Calu3 (cell line): ENCODE data around the gene TSPAN15. TPM values are rescaled to one million over a fixed set of nuclear protein-coding genes. Genes with fewer than 3 reads are reported as not detected.

Experiments
- BruUV-seq: library from RNA; stranded (reverse); fragments of 400-500 nt; replicated peaks from 2 replicates; lab custom pipeline; 2021; lab: Mats Ljungman, UMichigan
- CTCF ChIA-PET: fragments of 300-600 bp; sonication (Branson Sonifier 250); formaldehyde crosslinking; loops from one replicate; lab custom pipeline; 2022; ENCODE audit warnings: antibody characterized with exemption; lab: Charles Lee
- DNase-seq: peaks from one replicate; pipeline ENCODE4 v3.0.0; 2022
- H3K27ac Mint-ChIP-seq: one replicate; pipeline ENCODE4 v1.8.0; 2022; ENCODE audit warnings: mixed read lengths; ENCODE audit not compliant: unreplicated experiment
- H3K27me3 Mint-ChIP-seq: one replicate; pipeline ENCODE4 v1.8.0; 2022; ENCODE audit warnings: mixed read lengths; ENCODE audit not compliant: unreplicated experiment
- H3K36me3 Mint-ChIP-seq: one replicate; pipeline ENCODE4 v1.8.0; 2022; ENCODE audit warnings: mild to moderate bottlenecking, moderate library complexity, mixed read lengths; ENCODE audit not compliant: insufficient read depth, unreplicated experiment
- H3K4me1 Mint-ChIP-seq: one replicate; pipeline ENCODE4 v1.8.0; 2022; ENCODE audit warnings: mild to moderate bottlenecking, low read depth, mixed read lengths; ENCODE audit not compliant: unreplicated experiment
- H3K4me3 Mint-ChIP-seq: one replicate; pipeline ENCODE4 v1.8.0; 2022; ENCODE audit warnings: mild to moderate bottlenecking, low read depth, moderate library complexity, mixed read lengths; ENCODE audit not compliant: unreplicated experiment
- H3K9me3 Mint-ChIP-seq: one replicate; pipeline ENCODE4 v1.8.0; 2022; ENCODE audit warnings: low read depth, mixed read lengths; ENCODE audit not compliant: unreplicated experiment
- intact Hi-C: fragments of 100-400 bp; cut with micrococcal nuclease; formaldehyde crosslinking; loops from one replicate; pipeline ENCODE4 v1.10.0; 2022; ENCODE audit not compliant: unreplicated experiment
- total RNA-seq: library from RNA; stranded (reverse); gene quantifications from 2 replicates; pipeline ENCODE4 v1.2.3, GENCODE V29; 2022
- TF ChIP-seq, protein P1 (sequence below): fragments of 200-600 bp; IDR thresholded peaks from one replicate; pipeline ENCODE4 v1.8.0; 2022; ENCODE audit warnings: antibody characterized with exemption; ENCODE audit not compliant: unreplicated experiment

TSPAN15 gene
- total RNA-seq, 1 experiment from 2014 or later, result 137 TPM

DNA sequence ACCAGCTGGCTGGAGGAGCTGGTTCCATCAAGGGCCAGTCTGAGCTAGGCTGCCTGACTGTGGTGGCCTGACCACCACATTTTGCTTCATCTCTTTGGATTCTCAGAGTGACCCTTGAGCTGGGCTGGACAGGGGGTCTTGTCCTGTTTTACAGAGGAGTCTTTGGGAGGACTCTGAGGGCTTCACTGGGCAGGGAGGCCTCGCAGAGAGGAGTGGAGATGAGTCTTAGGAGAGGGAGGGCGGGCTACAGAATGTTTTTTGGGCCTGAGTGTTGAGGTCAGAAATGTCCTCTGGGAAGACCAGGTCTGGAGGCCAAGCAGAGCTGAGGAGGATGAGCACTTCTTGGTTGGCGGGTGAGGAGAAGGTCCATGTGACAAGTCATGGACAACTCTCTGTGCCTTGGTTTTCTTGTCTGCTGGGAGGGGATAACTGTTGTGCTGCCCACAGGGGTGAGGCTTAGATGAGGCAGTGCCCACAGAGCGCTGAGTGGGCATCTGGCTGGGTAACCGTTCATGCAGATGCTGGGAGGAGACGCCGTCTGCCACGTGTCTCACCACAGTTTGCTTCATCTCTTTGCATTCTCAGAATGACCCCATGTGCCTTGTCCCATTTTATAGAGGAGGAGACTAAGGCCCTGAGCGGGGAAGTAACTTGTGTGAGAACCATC lies 9.4 kb downstream of the TSPAN15 start:
- peaks cover 85% of the 10 kb centered on the region for H3K4me1 Mint-ChIP-seq
- intact Hi-C loops, result no loop called here
- H3K27ac Mint-ChIP-seq, result no peak overlapping the region
- no peak for DNase-seq
- CTCF ChIA-PET, result interaction anchor here (1.1 kb wide), 1 partner anchor 16 kb away, joined by 3 read pairs; no protein-coding TSS in a partner anchor
- no TSS peak for BruUV-seq
- peaks cover 43% of the 10 kb centered on the region for H3K36me3 Mint-ChIP-seq
- H3K9me3 Mint-ChIP-seq, result no peaks in the 10 kb centered on the region
- H3K4me3 Mint-ChIP-seq, result no peak overlapping the region
- no peaks in the 10 kb centered on the region for H3K27me3 Mint-ChIP-seq
- TF ChIP-seq, protein P1, sequence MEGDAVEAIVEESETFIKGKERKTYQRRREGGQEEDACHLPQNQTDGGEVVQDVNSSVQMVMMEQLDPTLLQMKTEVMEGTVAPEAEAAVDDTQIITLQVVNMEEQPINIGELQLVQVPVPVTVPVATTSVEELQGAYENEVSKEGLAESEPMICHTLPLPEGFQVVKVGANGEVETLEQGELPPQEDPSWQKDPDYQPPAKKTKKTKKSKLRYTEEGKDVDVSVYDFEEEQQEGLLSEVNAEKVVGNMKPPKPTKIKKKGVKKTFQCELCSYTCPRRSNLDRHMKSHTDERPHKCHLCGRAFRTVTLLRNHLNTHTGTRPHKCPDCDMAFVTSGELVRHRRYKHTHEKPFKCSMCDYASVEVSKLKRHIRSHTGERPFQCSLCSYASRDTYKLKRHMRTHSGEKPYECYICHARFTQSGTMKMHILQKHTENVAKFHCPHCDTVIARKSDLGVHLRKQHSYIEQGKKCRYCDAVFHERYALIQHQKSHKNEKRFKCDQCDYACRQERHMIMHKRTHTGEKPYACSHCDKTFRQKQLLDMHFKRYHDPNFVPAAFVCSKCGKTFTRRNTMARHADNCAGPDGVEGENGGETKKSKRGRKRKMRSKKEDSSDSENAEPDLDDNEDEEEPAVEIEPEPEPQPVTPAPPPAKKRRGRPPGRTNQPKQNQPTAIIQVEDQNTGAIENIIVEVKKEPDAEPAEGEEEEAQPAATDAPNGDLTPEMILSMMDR, result no peak

DNA sequence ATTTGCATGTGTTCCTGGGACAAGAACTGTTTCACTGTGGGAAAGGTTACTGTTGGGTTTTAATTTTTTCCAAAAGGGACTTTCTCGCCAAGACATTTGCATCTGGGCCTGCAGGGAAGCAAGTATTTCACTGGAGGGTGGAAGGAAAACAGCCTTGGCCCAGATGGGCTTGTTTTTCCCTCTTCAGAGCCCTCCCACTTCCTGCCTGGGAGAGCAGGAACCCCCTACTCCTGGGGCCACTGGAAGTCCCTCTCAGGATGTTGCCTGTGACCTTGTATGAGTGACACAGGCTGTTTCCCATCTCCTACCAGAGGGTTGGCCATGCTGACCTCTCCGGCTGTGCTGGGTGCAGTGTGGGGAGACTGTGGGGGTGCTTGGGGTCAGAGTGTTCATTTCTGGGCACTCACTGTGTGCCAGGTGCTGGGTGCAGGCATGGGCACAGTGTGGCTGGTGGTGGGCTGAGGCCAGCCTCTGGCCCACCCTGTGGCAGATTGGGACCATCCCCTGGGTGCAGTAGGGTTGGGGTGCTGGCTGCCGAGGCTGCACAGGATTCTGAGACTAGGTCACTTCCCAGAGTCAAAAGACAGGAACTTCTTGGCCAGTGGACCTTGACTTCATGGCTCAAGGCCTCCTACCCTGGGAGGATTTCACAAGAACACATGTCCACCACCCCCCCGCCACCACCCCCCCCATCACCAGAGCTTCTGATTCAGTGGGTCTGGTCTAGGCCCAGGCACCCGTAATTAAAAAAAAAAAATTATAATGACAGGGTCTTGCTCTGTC lies 10.2 kb downstream of the TSPAN15 start:
- CTCF ChIA-PET, result no interaction called here

DNA sequence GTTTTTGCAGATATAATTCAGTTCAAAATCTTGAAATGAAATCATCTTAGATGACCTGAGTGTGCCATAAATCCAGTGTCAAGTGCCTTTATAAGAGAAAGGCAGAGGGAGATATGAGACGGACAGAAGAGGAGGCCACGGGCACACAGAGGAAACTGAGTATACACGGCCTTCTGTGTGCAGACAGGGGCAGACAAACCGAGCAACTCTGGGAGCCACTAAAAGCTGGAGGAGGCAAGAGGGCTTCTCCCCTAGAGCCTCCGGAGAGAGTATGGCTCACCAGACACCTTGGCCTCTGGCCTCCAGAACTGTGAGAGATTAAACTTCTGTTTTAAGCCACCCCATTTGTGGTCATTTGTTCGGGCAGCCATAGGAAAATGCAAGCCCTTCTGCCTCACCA lies 12.6 kb downstream of the TSPAN15 start:
- no peaks in the 10 kb centered on the region for H3K27me3 Mint-ChIP-seq
- H3K9me3 Mint-ChIP-seq, result no peaks in the 10 kb centered on the region
- no peak overlapping the region for H3K27ac Mint-ChIP-seq
- no peak overlapping the region for H3K4me3 Mint-ChIP-seq
- no TSS peak for BruUV-seq
- CTCF ChIA-PET, result interaction anchor here (1.0 to 1.5 kb wide), 2 partner anchors 13 to 39 kb away, joined by 4 to 8 read pairs; partner anchors contain the start of gene TSPAN15
- intact Hi-C loops, result no loop called here
- DNase-seq, result no peak
- H3K4me1 Mint-ChIP-seq, result peaks cover 84% of the 10 kb centered on the region
- TF ChIP-seq, protein P1, result no peak
- peaks cover 22% of the 10 kb centered on the region for H3K36me3 Mint-ChIP-seq

More for the DNA sequence above, 10.2 kb downstream of the TSPAN15 start:
- Mint-ChIP-seq H3K9me3 (no peaks in the 10 kb centered on the region), H3K4me3 (no peak overlapping the region), H3K4me1 (peaks cover 88% of the 10 kb centered on the region), H3K27ac (no peak overlapping the region), H3K27me3 (no peaks in the 10 kb centered on the region), H3K36me3 (peaks cover 44% of the 10 kb centered on the region)
- intact Hi-C loops, result no loop called here
- TF ChIP-seq, protein P1, result no peak
- no peak for DNase-seq
- BruUV-seq, result no TSS peak

DNA sequence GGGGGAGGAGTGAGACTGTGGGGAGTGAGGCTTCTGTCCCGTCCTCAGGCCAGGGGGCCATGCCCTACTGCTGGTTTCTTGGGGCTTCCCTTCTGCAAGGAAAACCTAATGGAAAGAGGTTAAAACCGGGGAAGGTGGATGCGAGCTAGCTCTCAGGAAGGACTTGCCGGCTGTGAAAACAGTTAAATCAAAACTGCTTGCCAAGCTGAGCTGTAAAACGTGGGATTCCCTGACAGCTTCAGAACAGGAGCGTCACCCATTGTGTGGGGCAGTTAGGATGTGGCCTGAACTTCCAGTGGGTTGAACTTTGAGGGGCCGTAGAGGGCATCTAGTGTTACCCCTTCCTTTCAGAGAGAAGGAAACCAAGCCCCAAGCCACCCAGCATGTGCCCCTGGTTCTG lies 13.1 kb downstream of the TSPAN15 start:
- DNase-seq, result no peak
- TF ChIP-seq, protein P1, result no peak
- intact Hi-C loops, result no loop called here
- Mint-ChIP-seq H3K4me3 (no peak overlapping the region), H3K36me3 (peaks cover 17% of the 10 kb centered on the region), H3K9me3 (no peaks in the 10 kb centered on the region), H3K27ac (no peak overlapping the region), H3K27me3 (no peaks in the 10 kb centered on the region), H3K4me1 (peaks cover 82% of the 10 kb centered on the region)
- BruUV-seq, result no TSS peak
- CTCF ChIA-PET, result interaction anchor here (1.5 kb wide), 1 partner anchor 14 kb away, joined by 8 read pairs; the partner anchor contains the start of gene TSPAN15
